Smooth muscle cell of the umbilical artery (primary cell): Measurements from ENCODE around the gene ANP32E. TPM values are rescaled to one million over a fixed set of nuclear protein-coding genes. Genes with fewer than 3 reads are reported as not detected.

Source experiments
- total RNA-seq: library from RNA; depleted of rRNA; stranded (reverse); fragments of >200 nt; gene quantifications from 2 replicates; pipeline ENCODE4 v1.2.3, GENCODE V29; 2014

ANP32E gene
- 19.0 and 28.4 TPM in 2 replicates for total RNA-seq

GRCh38 chr1:150235852-150236613, at the start of gene ANP32E:
ANP32E (minus strand) TSS chr1:150236112; CDS start chr1:150235786, 326 bp downstream.

GRCh38 chr1:150281758-150282557, 46.0 kb upstream of the ANP32E start, which contains the start of gene CIART:
CIART (plus strand) TSS chr1:150282554; CDS start chr1:150283268, 714 bp downstream.

GRCh38 chr1:150268705-150269403, 32.9 kb upstream of the ANP32E start, which contains the start of gene APH1A:
APH1A (minus strand) TSS chr1:150269016; CDS start chr1:150268810, 206 bp downstream.

GRCh38 chr1:150257624-150258585, 22.0 kb upstream of the ANP32E start, which contains the start of gene CA14:
CA14 (plus strand) TSS chr1:150257774; CDS start chr1:150258129, 355 bp downstream.

Other genes starting within 250 kb of the ANP32E start
- 13.1 and 28.8 TPM in 2 replicates for gene OTUD7B, start 225.4 kb downstream of the ANP32E start, total RNA-seq
- 43.6 and 43.7 TPM in 2 replicates for gene VPS45, start 168.3 kb downstream of the ANP32E start, total RNA-seq
- 38.6 and 49.7 TPM in 2 replicates for gene PLEKHO1, start 86.2 kb downstream of the ANP32E start, total RNA-seq
- gene CA14, start 21.7 kb upstream of the ANP32E start, total RNA-seq, result not detected in 2 replicates
- gene APH1A, start 32.9 kb upstream of the ANP32E start, total RNA-seq, result 57.4 and 84.6 TPM in 2 replicates
- 6.7 and 38.0 TPM in 2 replicates for gene C1orf54, start 36.7 kb upstream of the ANP32E start, total RNA-seq
- 3.6 and 4.8 TPM in 2 replicates for gene CIART, start 46.4 kb upstream of the ANP32E start, total RNA-seq
- gene MRPS21, start 57.7 kb upstream of the ANP32E start, total RNA-seq, result 34.7 and 52.0 TPM in 2 replicates
- gene PRPF3, start 85.4 kb upstream of the ANP32E start, total RNA-seq, result 34.4 and 46.5 TPM in 2 replicates
- gene RPRD2, start 128.0 kb upstream of the ANP32E start, total RNA-seq, result 6.8 and 11.3 TPM in 2 replicates